ENCODE measurements around the gene AFG3L2. TPM values are rescaled to one million over a fixed set of nuclear protein-coding genes. Genes with fewer than 3 reads are reported as not detected.

AFG3L2 gene
- total and polyA plus RNA-seq, 9 of the 15 experiments (the other 6 are each of a cell fraction or from before 2014, with no cell fraction given), result 24.1 to 109 (median 84.0) TPM

DNA sequence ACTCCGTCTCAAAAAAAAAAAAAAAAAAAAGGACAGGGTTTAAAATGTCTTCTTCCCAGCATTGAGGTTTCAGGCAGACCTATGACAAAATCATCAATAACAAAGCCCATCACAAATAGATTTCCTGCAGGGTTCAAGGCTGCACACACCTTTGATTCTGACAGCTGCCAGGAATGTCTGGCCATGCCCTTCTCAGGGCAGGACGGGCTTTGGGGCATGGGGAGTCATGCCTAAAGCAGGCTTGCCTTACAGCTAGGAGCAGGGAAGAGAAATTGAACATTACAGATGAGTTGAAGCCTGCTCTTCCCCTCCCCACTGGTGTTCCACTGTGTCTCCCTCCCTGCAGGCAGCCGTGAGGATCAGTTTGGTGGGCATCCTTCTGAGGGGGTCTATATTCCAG lies 34.4 kb upstream of the AFG3L2 start (continued):
- TF ChIP-seq, protein P1, sequence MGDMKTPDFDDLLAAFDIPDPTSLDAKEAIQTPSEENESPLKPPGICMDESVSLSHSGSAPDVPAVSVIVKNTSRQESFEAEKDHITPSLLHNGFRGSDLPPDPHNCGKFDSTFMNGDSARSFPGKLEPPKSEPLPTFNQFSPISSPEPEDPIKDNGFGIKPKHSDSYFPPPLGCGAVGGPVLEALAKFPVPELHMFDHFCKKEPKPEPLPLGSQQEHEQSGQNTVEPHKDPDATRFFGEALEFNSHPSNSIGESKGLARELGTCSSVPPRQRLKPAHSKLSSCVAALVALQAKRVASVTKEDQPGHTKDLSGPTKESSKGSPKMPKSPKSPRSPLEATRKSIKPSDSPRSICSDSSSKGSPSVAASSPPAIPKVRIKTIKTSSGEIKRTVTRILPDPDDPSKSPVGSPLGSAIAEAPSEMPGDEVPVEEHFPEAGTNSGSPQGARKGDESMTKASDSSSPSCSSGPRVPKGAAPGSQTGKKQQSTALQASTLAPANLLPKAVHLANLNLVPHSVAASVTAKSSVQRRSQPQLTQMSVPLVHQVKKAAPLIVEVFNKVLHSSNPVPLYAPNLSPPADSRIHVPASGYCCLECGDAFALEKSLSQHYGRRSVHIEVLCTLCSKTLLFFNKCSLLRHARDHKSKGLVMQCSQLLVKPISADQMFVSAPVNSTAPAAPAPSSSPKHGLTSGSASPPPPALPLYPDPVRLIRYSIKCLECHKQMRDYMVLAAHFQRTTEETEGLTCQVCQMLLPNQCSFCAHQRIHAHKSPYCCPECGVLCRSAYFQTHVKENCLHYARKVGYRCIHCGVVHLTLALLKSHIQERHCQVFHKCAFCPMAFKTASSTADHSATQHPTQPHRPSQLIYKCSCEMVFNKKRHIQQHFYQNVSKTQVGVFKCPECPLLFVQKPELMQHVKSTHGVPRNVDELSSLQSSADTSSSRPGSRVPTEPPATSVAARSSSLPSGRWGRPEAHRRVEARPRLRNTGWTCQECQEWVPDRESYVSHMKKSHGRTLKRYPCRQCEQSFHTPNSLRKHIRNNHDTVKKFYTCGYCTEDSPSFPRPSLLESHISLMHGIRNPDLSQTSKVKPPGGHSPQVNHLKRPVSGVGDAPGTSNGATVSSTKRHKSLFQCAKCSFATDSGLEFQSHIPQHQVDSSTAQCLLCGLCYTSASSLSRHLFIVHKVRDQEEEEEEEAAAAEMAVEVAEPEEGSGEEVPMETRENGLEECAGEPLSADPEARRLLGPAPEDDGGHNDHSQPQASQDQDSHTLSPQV (IDR thresholded peaks at IDR 0.05), result no peak
- no peak for TF ChIP-seq CEBPB (tag; IDR thresholded peaks at IDR 0.05)
- no peak for TF ChIP-seq DPF2 (IDR thresholded peaks at IDR 0.05)
- no peak for TF ChIP-seq ZC3H4 (CRISPR knock-in tag; IDR thresholded peaks at IDR 0.05; ENCODE audit: borderline replicate concordance)
- no peak for TF ChIP-seq SMC3 (conservative IDR thresholded peaks at IDR 0.05; ENCODE audit: insufficient read depth, low read depth, low read length)
- TF ChIP-seq SIX5 (IDR thresholded peaks at IDR 0.05; ENCODE audit: borderline replicate concordance in 1 of 2, insufficient read depth in 1 of 2, low read depth in 1 of 2, low read length in 2 of 2), result no peak
- TF ChIP-seq, protein P2, sequence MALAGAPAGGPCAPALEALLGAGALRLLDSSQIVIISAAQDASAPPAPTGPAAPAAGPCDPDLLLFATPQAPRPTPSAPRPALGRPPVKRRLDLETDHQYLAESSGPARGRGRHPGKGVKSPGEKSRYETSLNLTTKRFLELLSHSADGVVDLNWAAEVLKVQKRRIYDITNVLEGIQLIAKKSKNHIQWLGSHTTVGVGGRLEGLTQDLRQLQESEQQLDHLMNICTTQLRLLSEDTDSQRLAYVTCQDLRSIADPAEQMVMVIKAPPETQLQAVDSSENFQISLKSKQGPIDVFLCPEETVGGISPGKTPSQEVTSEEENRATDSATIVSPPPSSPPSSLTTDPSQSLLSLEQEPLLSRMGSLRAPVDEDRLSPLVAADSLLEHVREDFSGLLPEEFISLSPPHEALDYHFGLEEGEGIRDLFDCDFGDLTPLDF (CRISPR knock-in tag; IDR thresholded peaks at IDR 0.05), result no peak
- TF ChIP-seq ZNF57 (CRISPR knock-in tag; IDR thresholded peaks at IDR 0.05), result no peak
- TF ChIP-seq ZNF507 (tag; conservative IDR thresholded peaks at IDR 0.05), result no peak
- no peak for TF ChIP-seq ZNF586 (CRISPR knock-in tag; conservative IDR thresholded peaks at IDR 0.05)
- no peak for TF ChIP-seq NFATC3 (IDR thresholded peaks at IDR 0.05)
